Right forelimb (tissue), 1 donor: ENCODE results near the gene LTBP1.
"Not testable (repeated sequence)": the region's sequence is repeated elsewhere in the genome, so short reads cannot be mapped to it uniquely, and the experiment has no call there.

Experiments used
- DNase-seq: peaks from one replicate; pipeline ENCODE4 v3.0.0-alpha.2; 2018

The LTBP1 gene

GRCh38 chr2:33158482-33159003, 211.8 kb downstream of the LTBP1 start:
- DNase-seq: no peak

- no peak for DNase-seq
These were observed 213.4 kb downstream of the LTBP1 start for GRCh38 chr2:33160191-33160590.

- no peak for DNase-seq
These were observed 219.6 kb downstream of the LTBP1 start for GRCh38 chr2:33166287-33166881.

- no peak for DNase-seq
These were observed 221.0 kb downstream of the LTBP1 start for GRCh38 chr2:33167622-33168245.

- no peak for DNase-seq
These were observed 221.7 kb downstream of the LTBP1 start for GRCh38 chr2:33168425-33168824.

- DNase-seq: no peak
These were observed 222.2 kb downstream of the LTBP1 start for GRCh38 chr2:33168922-33169321.

- not testable (repeated sequence) for DNase-seq
These were observed 223.5 kb downstream of the LTBP1 start for GRCh38 chr2:33170251-33170650.

- no peak for DNase-seq
These were observed 230.9 kb downstream of the LTBP1 start for GRCh38 chr2:33177627-33178026.

GRCh38 chr2:33178209-33178608, 231.5 kb downstream of the LTBP1 start:
- DNase-seq: no peak

- no peak for DNase-seq
These were observed 234.2 kb downstream of the LTBP1 start for GRCh38 chr2:33180915-33181314.

GRCh38 chr2:33181466-33181865, 234.7 kb downstream of the LTBP1 start:
- no peak for DNase-seq

GRCh38 chr2:33184041-33184440, 237.3 kb downstream of the LTBP1 start:
- DNase-seq: no peak

GRCh38 chr2:33186937-33187336, 240.2 kb downstream of the LTBP1 start:
- DNase-seq: no peak

GRCh38 chr2:33188799-33189198, 242.0 kb downstream of the LTBP1 start:
- DNase-seq: no peak

GRCh38 chr2:33190393-33190937, 243.7 kb downstream of the LTBP1 start:
- no peak for DNase-seq

GRCh38 chr2:33195891-33196290, 249.1 kb downstream of the LTBP1 start:
- DNase-seq: no peak

GRCh38 chr2:33196700-33197099, 249.9 kb downstream of the LTBP1 start:
- no peak for DNase-seq

GRCh38 chr2:33197198-33197938, 250.6 kb downstream of the LTBP1 start:
- DNase-seq: no peak

- peak; percentile 49 for DNase-seq
These were observed 256.1 kb downstream of the LTBP1 start for GRCh38 chr2:33202641-33203522.

GRCh38 chr2:33204945-33205344, 258.2 kb downstream of the LTBP1 start:
- no peak for DNase-seq

- DNase-seq: no peak
These were observed 259.1 kb downstream of the LTBP1 start for GRCh38 chr2:33205693-33206434.
